Bronchial epithelial cell (primary cell): ENCODE measurements around the gene SECTM1. TPM values are rescaled to one million over a fixed set of nuclear protein-coding genes. Genes with fewer than 3 reads are reported as not detected.
"Not testable (repeated sequence)": the region's sequence is repeated elsewhere in the genome, so short reads cannot be mapped to it uniquely, and the experiment has no call there.

ENCODE experiments used
- DNase-seq: peaks from one replicate; pipeline ENCODE4 v3.0.0-alpha.2; 2010; ENCODE audit warnings: low read depth
- FAIRE-seq: peaks from 2 replicates; lab custom pipeline; 2011; peaks lifted over from hg19 to GRCh38; lab: Jason Lieb, UNC
- H3K27me3 ChIP-seq: 2 replicates; pipeline ENCODE4 v1.5.1; 2011; ENCODE audit warnings: low read length; ENCODE audit not compliant: control insufficient read depth, insufficient read depth
- H3K36me3 ChIP-seq: 2 replicates; pipeline ENCODE4 v1.5.1; 2011; ENCODE audit warnings: low read length; ENCODE audit not compliant: control insufficient read depth, insufficient read depth
- H3K4me3 ChIP-seq: 2 replicates; pipeline ENCODE4 v1.5.1; 2011; ENCODE audit warnings: mild to moderate bottlenecking, low read depth, low read length, control low read depth
- CTCF ChIP-seq: IDR thresholded peaks from 2 replicates; pipeline ENCODE4 v1.5.1; 2011; ENCODE audit warnings: mild to moderate bottlenecking, moderate library complexity, low read length, control low read depth, inconsistent platforms; ENCODE audit not compliant: insufficient read depth, severe bottlenecking
- total RNA-seq: library from RNA; depleted of rRNA; stranded (reverse); fragments of >200 nt; gene quantifications from 2 replicates; pipeline ENCODE4 v1.2.1, GENCODE V29; 2014

Gene SECTM1
- total RNA-seq, 1 donor from 2014 or later = 3.7 TPM

- FAIRE-seq (no peak), DNase-seq (no peak)
- Histone ChIP-seq H3K27me3 (peaks cover 21% of the 10 kb centered on the region), H3K4me3 (no peak overlapping the region), H3K36me3 (no peaks in the 10 kb centered on the region)
- TF ChIP-seq CTCF = no peak
Measured at GRCh38 chr17:82369211-82369610, 35.6 kb upstream of the SECTM1 start.

GRCh38 chr17:82367724-82368524 lies 34.4 kb upstream of the SECTM1 start:
- Histone ChIP-seq H3K36me3 (no peaks in the 10 kb centered on the region), H3K4me3 (no peak overlapping the region), H3K27me3 (peaks cover 19% of the 10 kb centered on the region)
- DNase-seq (no peak), FAIRE-seq (no peak)
- no peak for TF ChIP-seq CTCF

- H3K27me3 ChIP-seq = peaks cover 12% of the 10 kb centered on the region
- FAIRE-seq = no peak
- TF ChIP-seq CTCF = no peak
Measured at GRCh38 chr17:82366749-82367148, 33.2 kb upstream of the SECTM1 start.

GRCh38 chr17:82365606-82366295 lies 32.2 kb upstream of the SECTM1 start:
- TF ChIP-seq CTCF = no peak
- Histone ChIP-seq H3K27me3 (peaks cover 11% of the 10 kb centered on the region), H3K4me3 (no peak overlapping the region), H3K36me3 (no peaks in the 10 kb centered on the region)
- DNase-seq (no peak), FAIRE-seq (no peak)

More at GRCh38 chr17:82366749-82367148, 33.2 kb upstream of the SECTM1 start:
- no peaks in the 10 kb centered on the region for H3K36me3 ChIP-seq
- H3K4me3 ChIP-seq = no peak overlapping the region
- no peak for DNase-seq

- no peaks in the 10 kb centered on the region for H3K36me3 ChIP-seq
- no peak for FAIRE-seq
- TF ChIP-seq CTCF = no peak
- H3K4me3 ChIP-seq = no peak overlapping the region
- DNase-seq = no peak
- H3K27me3 ChIP-seq = peaks cover 6% of the 10 kb centered on the region
Measured at GRCh38 chr17:82361885-82362633, 28.5 kb upstream of the SECTM1 start.

GRCh38 chr17:82359451-82360074 lies 26.0 kb upstream of the SECTM1 start:
- H3K4me3 ChIP-seq, H3K36me3 ChIP-seq, DNase-seq, FAIRE-seq: not testable (repeated sequence)
- peaks cover 10% of the 10 kb centered on the region for H3K27me3 ChIP-seq
